ENCODE data around the gene TUBA1B.
A peak's percentile ranks its signal among the peaks of the same experiment; 100 is the strongest.
"Not testable (repeated sequence)": the region's sequence is repeated elsewhere in the genome, so short reads cannot be mapped to it uniquely, and the experiment has no call there.

Gene TUBA1B

DNA sequence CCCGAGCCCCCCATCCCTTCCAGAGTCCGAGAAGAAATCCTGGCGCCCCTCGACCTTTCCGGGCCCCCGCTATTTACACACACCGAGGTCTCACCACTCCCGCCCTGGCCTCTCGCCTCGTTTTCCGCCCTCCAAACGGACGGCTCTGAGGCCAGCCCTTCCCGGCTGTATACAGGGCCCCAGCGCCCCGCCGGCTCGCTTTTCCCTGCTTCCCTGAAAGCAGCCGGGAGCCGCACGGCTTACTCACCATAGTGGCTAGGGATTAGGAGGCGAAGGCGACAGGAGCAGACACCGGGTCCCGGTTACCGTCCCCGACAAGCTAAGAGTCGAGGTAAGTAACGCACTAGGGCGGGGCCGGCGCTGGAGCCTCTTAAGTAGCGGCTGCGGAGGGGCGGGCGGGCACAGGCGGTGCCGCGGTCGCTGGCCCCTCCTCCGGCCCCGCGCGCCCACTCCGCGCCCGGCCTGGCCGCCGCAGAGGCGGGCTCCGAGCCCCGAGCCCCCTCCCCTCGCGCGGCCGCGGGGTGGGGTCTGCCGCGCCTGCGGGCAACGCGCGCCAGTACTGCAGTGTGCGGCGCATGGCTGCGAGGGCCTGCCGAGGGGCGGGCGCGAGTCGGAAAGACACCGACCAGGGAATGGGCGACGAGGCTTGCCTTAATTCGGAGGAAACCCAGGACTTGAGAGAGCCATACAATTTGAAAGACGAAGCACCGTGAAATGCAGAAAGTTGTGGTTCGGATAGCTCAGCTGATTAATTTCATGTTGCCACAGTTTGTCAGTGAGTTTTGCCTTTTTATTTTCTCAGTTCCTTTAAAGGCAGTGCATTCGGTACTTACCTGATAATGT lies at the start of gene TUBA1B:
TUBA1B (minus strand) TSS at position 345 of the 843 bp plus-strand sequence; CDS start at position 250, 95 bp downstream.
- POLR2A ChIA-PET = interaction anchor here (0.6 to 4.7 kb wide), 73 partner anchors 10 to 610 kb away, joined by 3 to 112 read pairs (median 6); partner anchors contain the start of genes ARF3, DDX23, DHH and KMT2D
- peak; percentile 46 for TF ChIP-seq L3MBTL2 (conservative IDR thresholded peaks at IDR 0.05)
- TF ChIP-seq FOXM1 (IDR thresholded peaks at IDR 0.05; ENCODE audit: borderline replicate concordance) = peak; percentile 41; the same call in 1 of the 2 replicates
- TF ChIP-seq ELF4 (IDR thresholded peaks at IDR 0.05) = peak; percentile 84
- no peak for TF ChIP-seq SP1 (IDR thresholded peaks at IDR 0.05)
- no peak for TF ChIP-seq BHLHE40 (IDR thresholded peaks at IDR 0.05; ENCODE audit: borderline replicate concordance)
- TF ChIP-seq, protein P1, sequence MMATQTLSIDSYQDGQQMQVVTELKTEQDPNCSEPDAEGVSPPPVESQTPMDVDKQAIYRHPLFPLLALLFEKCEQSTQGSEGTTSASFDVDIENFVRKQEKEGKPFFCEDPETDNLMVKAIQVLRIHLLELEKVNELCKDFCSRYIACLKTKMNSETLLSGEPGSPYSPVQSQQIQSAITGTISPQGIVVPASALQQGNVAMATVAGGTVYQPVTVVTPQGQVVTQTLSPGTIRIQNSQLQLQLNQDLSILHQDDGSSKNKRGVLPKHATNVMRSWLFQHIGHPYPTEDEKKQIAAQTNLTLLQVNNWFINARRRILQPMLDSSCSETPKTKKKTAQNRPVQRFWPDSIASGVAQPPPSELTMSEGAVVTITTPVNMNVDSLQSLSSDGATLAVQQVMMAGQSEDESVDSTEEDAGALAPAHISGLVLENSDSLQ (IDR thresholded peaks at IDR 0.05) = no peak
- peak; percentile 95 for DNase-seq (ENCODE audit: extremely low spot score)
- CTCF ChIA-PET = interaction anchor here (0.5 to 2.2 kb wide), 9 partner anchors 11 to 211 kb away, joined by 3 to 7 read pairs (median 3); partner anchors contain the start of genes KMT2D and LMBR1L

DNA sequence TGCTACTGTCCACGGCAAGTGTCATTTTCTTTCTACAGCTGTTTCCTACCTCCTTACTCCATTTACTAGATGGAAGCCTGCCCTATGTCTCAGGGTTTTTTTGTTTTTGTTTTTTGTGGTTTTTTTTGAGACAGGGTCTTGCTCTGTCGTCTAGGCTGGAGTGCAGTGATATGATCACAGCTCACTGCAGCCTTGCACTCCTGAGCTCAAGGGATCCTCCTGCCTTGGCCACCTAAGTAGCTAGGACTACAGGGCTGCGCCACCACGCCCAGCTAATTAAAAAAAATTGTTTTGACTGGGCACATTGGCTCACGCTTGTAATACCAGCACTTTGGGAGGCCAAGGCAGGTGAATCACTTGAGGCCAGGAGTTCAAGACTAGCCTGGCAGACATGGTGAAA lies 43.0 kb upstream of the TUBA1B start:
- no peak for DNase-seq (ENCODE audit: extremely low spot score)
- TF ChIP-seq ARNT (IDR thresholded peaks at IDR 0.05) = no peak
- TF ChIP-seq ELF4 (IDR thresholded peaks at IDR 0.05) = no peak
- TF ChIP-seq SP1 (IDR thresholded peaks at IDR 0.05) = no peak
- TF ChIP-seq LEF1 (IDR thresholded peaks at IDR 0.05; ENCODE audit: borderline replicate concordance) = no peak
- no peak for TF ChIP-seq NFRKB (IDR thresholded peaks at IDR 0.05)
- TF ChIP-seq SUZ12 (IDR thresholded peaks at IDR 0.05) = no peak
- no peak for TF ChIP-seq HDGF (IDR thresholded peaks at IDR 0.05; ENCODE audit: borderline replicate concordance)
- TF ChIP-seq CTBP1 (IDR thresholded peaks at IDR 0.05; ENCODE audit: borderline replicate concordance) = no peak
- TF ChIP-seq BHLHE40 (IDR thresholded peaks at IDR 0.05; ENCODE audit: borderline replicate concordance) = no peak
- no peak for TF ChIP-seq FOXA1 (IDR thresholded peaks at IDR 0.05)
- TF ChIP-seq L3MBTL2 (conservative IDR thresholded peaks at IDR 0.05) = no peak
- no peak for TF ChIP-seq FOXK2 (IDR thresholded peaks at IDR 0.05)
- TF ChIP-seq ZNF384 (IDR thresholded peaks at IDR 0.05) = no peak
- no peak for TF ChIP-seq TARDBP (IDR thresholded peaks at IDR 0.05)
- TF ChIP-seq, protein P1 (IDR thresholded peaks at IDR 0.05) = no peak
- TF ChIP-seq FOXM1 (IDR thresholded peaks at IDR 0.05; ENCODE audit: borderline replicate concordance) = no peak
- ChIA-PET CTCF (no interaction called here), POLR2A (interaction anchor here (1.1 to 2.7 kb wide), 3 partner anchors 9 to 43 kb away, joined by 3 to 19 read pairs (median 5); partner anchors contain the start of genes TUBA1A and TUBA1B)

- ChIA-PET POLR2A (interaction anchor here (1.3 kb wide), 1 partner anchor 39 kb away, joined by 5 read pairs; no protein-coding TSS in a partner anchor), CTCF (no interaction called here)
- TF ChIP-seq TARDBP (IDR thresholded peaks at IDR 0.05) (no peak), ARNT (IDR thresholded peaks at IDR 0.05) (no peak), L3MBTL2 (conservative IDR thresholded peaks at IDR 0.05) (no peak), SP1 (IDR thresholded peaks at IDR 0.05) (no peak), CTBP1 (IDR thresholded peaks at IDR 0.05; ENCODE audit: borderline replicate concordance) (no peak), HDGF (IDR thresholded peaks at IDR 0.05; ENCODE audit: borderline replicate concordance) (no peak), FOXA1 (IDR thresholded peaks at IDR 0.05) (no peak), BHLHE40 (IDR thresholded peaks at IDR 0.05; ENCODE audit: borderline replicate concordance) (no peak), SUZ12 (IDR thresholded peaks at IDR 0.05) (no peak), LEF1 (IDR thresholded peaks at IDR 0.05; ENCODE audit: borderline replicate concordance) (no peak), FOXK2 (IDR thresholded peaks at IDR 0.05) (no peak), ZNF384 (IDR thresholded peaks at IDR 0.05) (no peak), NFRKB (IDR thresholded peaks at IDR 0.05) (no peak)
- TF ChIP-seq, protein P1 (IDR thresholded peaks at IDR 0.05) = no peak
- DNase-seq (ENCODE audit: extremely low spot score) = no peak
These were observed 39.7 kb upstream of the TUBA1B start for GRCh38 chr12:49170924-49171323.

GRCh38 chr12:49165114-49165513 lies 33.9 kb upstream of the TUBA1B start:
- DNase-seq (ENCODE audit: extremely low spot score) = no peak
- ChIA-PET POLR2A (interaction anchor here (2.7 kb wide), 1 partner anchor 34 kb away, joined by 10 read pairs; the partner anchor contains the start of gene TUBA1B), CTCF (no interaction called here)
- TF ChIP-seq FOXM1 (IDR thresholded peaks at IDR 0.05; ENCODE audit: borderline replicate concordance) (no peak), LEF1 (IDR thresholded peaks at IDR 0.05; ENCODE audit: borderline replicate concordance) (no peak), CTBP1 (IDR thresholded peaks at IDR 0.05; ENCODE audit: borderline replicate concordance) (no peak), SP1 (IDR thresholded peaks at IDR 0.05) (no peak), BHLHE40 (IDR thresholded peaks at IDR 0.05; ENCODE audit: borderline replicate concordance) (no peak), ARNT (IDR thresholded peaks at IDR 0.05) (no peak), L3MBTL2 (conservative IDR thresholded peaks at IDR 0.05) (no peak), FOXA1 (IDR thresholded peaks at IDR 0.05) (no peak), HDGF (IDR thresholded peaks at IDR 0.05; ENCODE audit: borderline replicate concordance) (no peak), ZNF384 (IDR thresholded peaks at IDR 0.05) (no peak), NFRKB (IDR thresholded peaks at IDR 0.05) (no peak), TARDBP (IDR thresholded peaks at IDR 0.05) (no peak)
- TF ChIP-seq, protein P1 (IDR thresholded peaks at IDR 0.05) = no peak

DNA sequence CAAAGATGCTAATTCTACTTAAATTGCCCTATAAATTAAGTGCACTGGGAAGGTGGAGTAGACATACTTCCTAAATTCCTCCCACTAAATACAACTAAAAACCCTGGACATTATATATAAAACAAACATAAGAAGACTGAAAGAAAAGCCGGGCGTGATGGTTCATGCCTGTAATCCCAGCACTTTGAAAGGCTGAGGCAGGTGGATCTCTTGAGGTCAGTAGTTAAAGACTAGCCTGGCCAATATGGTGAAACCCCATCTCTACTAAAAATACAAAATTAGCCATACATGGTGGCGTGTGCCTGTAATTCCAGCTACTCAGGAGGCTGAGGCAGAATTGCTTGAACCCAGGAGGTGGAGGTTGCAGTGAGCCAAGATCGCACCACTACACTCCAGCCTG lies 30.7 kb upstream of the TUBA1B start:
- CTCF ChIA-PET; DNase-seq (ENCODE audit: extremely low spot score): not testable (repeated sequence)

More for the DNA sequence above, 30.7 kb upstream of the TUBA1B start:
- POLR2A ChIA-PET = not testable (repeated sequence)

Data from HEK293T (cell line).